AG04449 (cell line): ENCODE data around the gene ZNF500.

ENCODE experiments used
- CTCF ChIA-PET: fragments of 350-600 bp; formaldehyde crosslinking; extraction: SDS; loops from one replicate; lab custom pipeline; 2021; ENCODE audit warnings: antibody characterized with exemption; lab: Yijun Ruan, JAX
- POLR2A ChIA-PET: fragments of 400-600, 350-600 bp; formaldehyde crosslinking; extraction: SDS; loops from one replicate; lab custom pipeline; 2020; ENCODE audit warnings: antibody characterized with exemption, inconsistent platforms; lab: Yijun Ruan, JAX
- DNase-seq: peaks from one replicate; pipeline ENCODE4 v3.0.0-alpha.2; 2010; ENCODE audit warnings: low read depth, low spot score
- H3K4me3 ChIP-seq: 2 replicates; pipeline ENCODE4 v1.5.1; 2011; ENCODE audit warnings: low read depth, mild to moderate bottlenecking, control low read depth, low read length
- CTCF ChIP-seq: IDR thresholded peaks from one replicate; pipeline ENCODE4 v1.5.1; 2011; ENCODE audit warnings: mild to moderate bottlenecking, moderate library complexity, low read length, control low read depth, inconsistent platforms; ENCODE audit not compliant: insufficient read depth; ENCODE audit errors: missing control alignments

The ZNF500 gene

DNA sequence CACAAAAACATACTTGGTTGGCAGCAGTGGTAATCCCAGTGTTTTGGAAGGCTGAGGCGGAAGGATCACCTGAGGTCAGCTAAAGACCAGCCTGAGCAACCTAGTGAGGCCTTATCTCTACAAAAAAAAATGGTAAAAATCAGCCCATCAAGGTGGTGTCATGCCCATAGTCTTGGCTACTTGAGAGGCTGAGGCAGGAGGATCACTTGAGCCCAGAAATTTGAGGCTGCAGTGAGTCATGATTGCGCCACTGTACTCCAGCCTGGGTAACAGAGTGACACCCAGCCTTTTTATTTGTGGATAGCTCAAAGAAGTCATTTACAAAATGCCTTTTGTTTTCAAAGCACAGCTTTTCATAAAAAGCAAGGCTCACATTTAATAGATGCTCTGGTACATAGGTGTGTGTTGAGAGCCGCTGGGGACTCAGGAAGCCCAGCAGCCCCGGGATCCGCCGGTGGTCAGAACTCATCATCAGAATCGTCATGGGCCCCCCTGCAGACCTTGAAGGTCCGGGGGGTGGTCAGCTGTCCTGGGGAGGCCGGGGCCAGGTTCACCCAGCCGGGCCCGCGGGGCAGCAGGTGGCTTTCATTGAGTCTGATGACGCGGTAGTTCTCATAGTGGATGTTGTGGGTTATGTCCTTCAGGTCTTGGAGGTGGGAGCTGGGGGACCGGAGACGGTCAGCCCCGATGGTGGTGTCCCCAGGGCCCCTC is 10.5 kb upstream of the ZNF500 start:
- no peak overlapping the region for H3K4me3 ChIP-seq
- CTCF ChIA-PET = no interaction called here
- no peak for DNase-seq
- TF ChIP-seq CTCF = no peak
- POLR2A ChIA-PET = no interaction called here

- ChIA-PET POLR2A (no interaction called here), CTCF (no interaction called here)
- no peak overlapping the region for H3K4me3 ChIP-seq
- no peak for DNase-seq
- TF ChIP-seq CTCF = no peak
Observed at GRCh38 chr16:4776141-4776705, 9.3 kb upstream of the ZNF500 start.

DNA sequence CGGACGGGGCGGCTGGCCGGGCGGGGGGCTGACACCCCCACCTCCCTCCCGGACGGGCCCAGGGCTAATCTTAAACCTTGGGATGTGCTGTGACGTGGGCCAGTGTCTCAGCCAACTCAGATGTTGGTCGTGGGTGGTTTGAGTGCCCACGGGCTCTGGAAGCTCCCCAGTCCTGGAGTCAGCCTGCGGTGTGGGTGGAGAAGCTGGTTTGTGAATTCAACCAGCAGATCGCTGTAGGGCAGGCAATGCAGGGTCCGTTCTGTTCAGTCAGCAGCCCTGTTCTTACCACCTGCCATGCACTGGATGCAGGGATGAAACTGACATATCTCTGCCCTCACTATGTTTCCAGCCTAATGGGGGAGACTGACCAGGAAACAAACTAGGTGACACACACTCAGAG is 8.0 kb upstream of the ZNF500 start:
- TF ChIP-seq CTCF = no peak
- CTCF ChIA-PET = no interaction called here
- H3K4me3 ChIP-seq = no peak overlapping the region
- DNase-seq = no peak
- POLR2A ChIA-PET = no interaction called here

DNA sequence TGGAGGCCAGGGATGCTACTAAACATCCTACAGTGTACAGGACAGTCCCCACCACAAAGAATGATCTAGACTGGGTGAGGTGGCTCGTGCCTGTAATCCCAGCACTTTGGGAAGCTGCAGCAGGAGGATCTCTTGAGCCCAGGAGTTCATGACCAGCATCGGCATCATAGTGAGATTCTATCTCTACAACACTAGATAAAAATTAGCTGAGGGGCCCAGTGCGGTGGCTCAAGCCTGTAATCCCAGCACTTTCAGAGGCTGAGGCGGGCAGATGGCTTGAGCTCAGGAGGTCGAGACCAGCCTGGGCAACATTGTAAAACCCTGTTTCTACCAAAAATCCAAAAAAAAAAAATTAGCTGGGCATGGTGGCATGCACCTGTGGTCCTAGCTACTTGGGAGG is 5.4 kb upstream of the ZNF500 start:
- CTCF ChIA-PET = no interaction called here
- POLR2A ChIA-PET = interaction anchor here (0.7 kb wide), 1 partner anchor 94 kb away, joined by 4 read pairs; no protein-coding TSS in a partner anchor
- no peak for TF ChIP-seq CTCF
- H3K4me3 ChIP-seq = no peak overlapping the region
- no peak for DNase-seq

DNA sequence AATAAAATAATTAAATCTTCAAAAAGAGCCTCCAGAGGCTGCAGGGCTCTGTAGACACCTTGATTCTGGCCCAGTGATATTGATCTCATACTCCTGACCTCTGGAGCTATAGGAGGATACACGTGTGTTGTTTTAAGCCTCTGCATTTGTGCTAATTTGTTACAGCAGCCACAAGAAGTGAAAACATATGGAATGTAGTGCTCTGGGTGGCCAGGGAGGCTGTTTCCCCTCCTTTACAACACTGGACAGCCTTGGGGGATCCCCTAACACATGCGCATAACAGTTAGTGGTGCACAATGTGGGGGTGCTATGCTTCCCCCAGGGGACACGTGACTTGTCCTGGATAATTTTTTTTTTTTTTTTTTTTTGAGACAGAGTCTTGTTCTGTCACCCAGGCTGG is 4.7 kb upstream of the ZNF500 start:
- ChIA-PET POLR2A (no interaction called here), CTCF (no interaction called here)
- DNase-seq = no peak
- no peak overlapping the region for H3K4me3 ChIP-seq
- no peak for TF ChIP-seq CTCF

- TF ChIP-seq CTCF = no peak
- H3K4me3 ChIP-seq = no peak overlapping the region
- no peak for DNase-seq
- ChIA-PET CTCF (interaction anchor here (2.1 kb wide), 1 partner anchor 186 kb away, joined by 7 read pairs; no protein-coding TSS in a partner anchor), POLR2A (interaction anchor here (1.4 kb wide), 1 partner anchor 35 kb away, joined by 8 read pairs; the partner anchor contains the start of genes ANKS3 and DNAAF8)
Observed at GRCh38 chr16:4769306-4769638, 2.3 kb upstream of the ZNF500 start.
